Fibroblast of villous mesenchyme (primary cell): ENCODE measurements around the gene ZBP1. TPM values are rescaled to one million over a fixed set of nuclear protein-coding genes. Genes with fewer than 3 reads are reported as not detected.

Experiments used
- DNase-seq: peaks from one replicate; pipeline ENCODE4 v3.0.0-alpha.2; 2010; ENCODE audit warnings: low read depth
- H3K4me3 ChIP-seq: 2 replicates; pipeline ENCODE4 v1.5.1; 2011; ENCODE audit warnings: low read depth, mild to moderate bottlenecking, low read length
- CTCF ChIP-seq: IDR thresholded peaks from 2 replicates; pipeline ENCODE4 v1.5.1; 2012; ENCODE audit warnings: low read depth, mild to moderate bottlenecking, low read length; ENCODE audit not compliant: insufficient read depth
- total RNA-seq: library from RNA; depleted of rRNA; stranded (reverse); fragments of >200 nt; gene quantifications from 2 replicates; pipeline ENCODE4 v1.2.3, GENCODE V29; 2012

ZBP1 gene
- total RNA-seq, 1 donor = not detected

DNA sequence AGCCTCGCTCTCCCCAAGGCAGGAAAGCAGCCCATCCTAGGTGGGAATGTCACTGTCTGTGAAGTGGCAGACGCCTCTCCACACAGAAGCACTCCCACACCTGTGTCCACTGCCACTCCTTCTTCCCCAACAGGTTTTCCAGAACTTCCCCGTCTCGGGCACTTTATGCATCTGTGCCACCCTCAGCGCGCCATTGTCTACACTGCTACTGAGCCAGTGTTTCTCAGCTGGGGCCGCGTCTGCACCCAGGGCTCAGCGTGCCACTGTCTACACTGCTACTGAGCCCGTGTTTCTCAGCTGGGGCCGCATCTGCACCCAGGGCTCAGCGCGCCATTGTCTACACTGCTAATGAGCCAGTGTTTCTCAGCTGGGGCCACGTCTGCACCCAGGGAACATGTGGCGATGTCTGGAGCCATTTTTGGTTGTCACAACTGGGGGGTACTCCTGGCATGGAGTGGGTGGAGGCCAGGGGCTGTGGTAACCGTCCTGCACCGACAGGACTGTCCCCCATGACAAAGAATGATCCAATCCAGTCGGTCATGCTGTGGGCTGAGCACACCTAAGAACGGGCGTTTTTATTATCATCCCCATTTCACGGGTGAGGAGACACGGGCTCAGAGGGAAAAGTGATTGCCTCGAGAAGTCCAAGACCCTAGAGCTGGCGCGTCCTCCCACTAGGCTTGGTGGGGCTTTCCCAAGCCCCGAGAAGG lies 41.7 kb upstream of the ZBP1 start:
- no peak for DNase-seq
- no peak for TF ChIP-seq CTCF

GRCh38 chr20:57660922-57661745 lies 40.9 kb upstream of the ZBP1 start:
- no peak for TF ChIP-seq CTCF
- DNase-seq = no peak
- H3K4me3 ChIP-seq = no peak overlapping the region

More for the DNA sequence above, 41.7 kb upstream of the ZBP1 start:
- no peak overlapping the region for H3K4me3 ChIP-seq

DNA sequence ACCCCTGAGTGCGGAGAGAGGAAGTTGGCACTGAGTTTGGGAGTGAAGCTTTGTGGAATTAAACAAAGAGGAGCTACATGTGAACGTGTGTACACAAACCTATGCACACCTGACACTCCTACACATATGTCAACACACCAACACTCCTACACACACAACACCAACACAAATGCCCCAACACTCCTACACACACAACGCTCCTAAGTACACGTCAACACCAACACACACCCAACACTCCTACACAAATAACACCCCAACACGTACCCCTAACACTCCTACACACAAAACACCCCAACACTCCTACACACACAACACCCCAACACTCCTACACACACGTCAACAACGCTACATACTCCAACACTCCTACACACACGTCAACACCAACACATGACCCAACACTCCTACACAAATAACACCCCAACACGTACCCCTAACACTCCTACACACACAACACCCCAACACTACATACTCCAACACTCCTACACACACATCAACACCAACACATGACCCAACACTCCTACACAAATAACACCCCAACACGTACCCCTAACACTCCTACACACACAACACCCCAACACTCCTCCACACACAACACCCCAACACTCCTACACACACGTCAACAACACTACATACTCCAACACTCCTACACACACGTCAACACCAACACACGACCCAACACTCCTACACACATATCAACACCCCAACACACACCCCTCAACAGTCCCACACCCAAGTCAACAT lies 40.1 kb upstream of the ZBP1 start:
- H3K4me3 ChIP-seq = no peak overlapping the region
- no peak for DNase-seq
- TF ChIP-seq CTCF = no peak

GRCh38 chr20:57659517-57660180 lies 39.4 kb upstream of the ZBP1 start:
- DNase-seq = no peak
- no peak for TF ChIP-seq CTCF
- no peak overlapping the region for H3K4me3 ChIP-seq

GRCh38 chr20:57658833-57659516 lies 38.7 kb upstream of the ZBP1 start:
- no peak for TF ChIP-seq CTCF
- no peak for DNase-seq
- no peak overlapping the region for H3K4me3 ChIP-seq

GRCh38 chr20:57658447-57658832 lies 38.2 kb upstream of the ZBP1 start:
- DNase-seq = no peak
- H3K4me3 ChIP-seq = no peak overlapping the region
- no peak for TF ChIP-seq CTCF
